8988T (cell line): ENCODE data around the gene BMI1.
"Not testable (repeated sequence)": the region's sequence is repeated elsewhere in the genome, so short reads cannot be mapped to it uniquely, and the experiment has no call there.

Experiments
- DNase-seq: peaks from one replicate; pipeline ENCODE4 v3.0.0; 2011

Gene BMI1

GRCh38 chr10:22340329-22341189 is 19.7 kb downstream of the BMI1 start:
- DNase-seq: peak; percentile 70

GRCh38 chr10:22341190-22341925 is 20.5 kb downstream of the BMI1 start:
- peak; percentile 44 for DNase-seq

GRCh38 chr10:22341926-22342196 is 21.0 kb downstream of the BMI1 start:
- no peak for DNase-seq

GRCh38 chr10:22342421-22342820 is 21.5 kb downstream of the BMI1 start:
- DNase-seq: no peak

GRCh38 chr10:22343731-22344130 is 22.8 kb downstream of the BMI1 start:
- DNase-seq: no peak

- DNase-seq: no peak
Observed at GRCh38 chr10:22344249-22344648, 23.4 kb downstream of the BMI1 start.

GRCh38 chr10:22344781-22345300 is 23.9 kb downstream of the BMI1 start:
- DNase-seq: no peak

GRCh38 chr10:22345301-22346095 is 24.6 kb downstream of the BMI1 start, which contains the start of gene SPAG6:
Gene SPAG6 (plus strand): TSS chr10:22345496. CDS start chr10:22345612, 116 bp downstream.
- DNase-seq: no peak

- no peak for DNase-seq
Observed at GRCh38 chr10:22346096-22346661, 25.3 kb downstream of the BMI1 start.

GRCh38 chr10:22349755-22350154 is 28.9 kb downstream of the BMI1 start:
- DNase-seq: no peak

- no peak for DNase-seq
Observed at GRCh38 chr10:22351131-22351703, 30.3 kb downstream of the BMI1 start.

GRCh38 chr10:22356324-22356873 is 35.5 kb downstream of the BMI1 start:
- no peak for DNase-seq

- not testable (repeated sequence) for DNase-seq
Observed at GRCh38 chr10:22357770-22358169, 36.9 kb downstream of the BMI1 start.

GRCh38 chr10:22363305-22363704 is 42.4 kb downstream of the BMI1 start:
- no peak for DNase-seq

- DNase-seq: no peak
Observed at GRCh38 chr10:22364407-22365140, 43.7 kb downstream of the BMI1 start.

- DNase-seq: no peak
Observed at GRCh38 chr10:22365233-22365632, 44.3 kb downstream of the BMI1 start.

- DNase-seq: no peak
Observed at GRCh38 chr10:22365644-22366434, 44.9 kb downstream of the BMI1 start.

- no peak for DNase-seq
Observed at GRCh38 chr10:22366435-22366703, 45.5 kb downstream of the BMI1 start.

- DNase-seq: no peak
Observed at GRCh38 chr10:22366771-22367170, 45.9 kb downstream of the BMI1 start.

- no peak for DNase-seq
Observed at GRCh38 chr10:22367471-22367870, 46.6 kb downstream of the BMI1 start.

GRCh38 chr10:22368402-22368801 is 47.5 kb downstream of the BMI1 start:
- no peak for DNase-seq
